HepG2 (cell line): ENCODE measurements around the gene VPS37D. TPM values are rescaled to one million over a fixed set of nuclear protein-coding genes. Genes with fewer than 3 reads are reported as not detected.

Source experiments
- ATAD3A ChIP-seq: sonication (generic); formaldehyde crosslinking; IDR thresholded peaks from 2 replicates; pipeline ENCODE4 v1.4.0; 2020; ENCODE audit warnings: missing genetic modification reagents
- DRAP1 ChIP-seq: IDR thresholded peaks from 2 replicates; pipeline ENCODE4 v1.6.1; 2016; ENCODE audit warnings: missing genetic modification reagents, missing compliant biosample characterization
- EZH2 ChIP-seq: conservative IDR thresholded peaks from 2 replicates; pipeline ENCODE4 v1.6.1; 2012; ENCODE audit warnings: mild to moderate bottlenecking, low read depth, low read length, moderate library complexity
- GATA4 ChIP-seq: sonication (generic); IDR thresholded peaks from 2 replicates; pipeline ENCODE4 v1.6.1; 2016; ENCODE audit warnings: antibody characterized with exemption, low read depth, borderline replicate concordance
- HNRNPH1 ChIP-seq: fragments of 200-400 bp; formaldehyde crosslinking; optimal IDR thresholded peaks from 2 replicates; pipeline ENCODE3; 2017; ENCODE audit warnings: mild to moderate bottlenecking, low read depth, low read length
- JUN ChIP-seq: sonication (generic); formaldehyde crosslinking; IDR thresholded peaks from 2 replicates; pipeline ENCODE4 v1.4.0; 2020; ENCODE audit warnings: mild to moderate bottlenecking, missing genetic modification reagents
- KLF12 ChIP-seq: sonication (generic); formaldehyde crosslinking; IDR thresholded peaks from 2 replicates; pipeline ENCODE4 v1.4.0; 2020; ENCODE audit warnings: missing genetic modification reagents, borderline replicate concordance
- MAFK ChIP-seq, 2 experiments: IDR thresholded peaks in 1 of 2; conservative IDR thresholded peaks in 1 of 2; 2 replicates each; pipeline ENCODE4 v1.6.1; 2011; ENCODE audit warnings: improper control_type of control experiment in 2 of 2, low read length in 2 of 2
- MAX ChIP-seq: IDR thresholded peaks from 2 replicates; pipeline ENCODE4 v1.6.1; 2012; ENCODE audit warnings: inconsistent platforms
- MLX ChIP-seq: IDR thresholded peaks from 2 replicates; pipeline ENCODE4 v1.6.1; 2016
- MTERF4 ChIP-seq: sonication (generic); formaldehyde crosslinking; IDR thresholded peaks from 2 replicates; pipeline ENCODE4 v1.8.0; 2023; ENCODE audit warnings: mild to moderate bottlenecking, missing genetic modification reagents
- RARG ChIP-seq: sonication (generic); formaldehyde crosslinking; IDR thresholded peaks from 2 replicates; pipeline ENCODE4 v1.4.0; 2020; ENCODE audit warnings: low read depth, mild to moderate bottlenecking, missing genetic modification reagents
- STAT5B ChIP-seq: sonication (generic); formaldehyde crosslinking; IDR thresholded peaks from 2 replicates; pipeline ENCODE4 v1.4.0; 2020; ENCODE audit warnings: missing genetic modification reagents
- TARDBP ChIP-seq: sonication (generic); formaldehyde crosslinking; IDR thresholded peaks from 2 replicates; pipeline ENCODE4 v1.8.0; 2022; ENCODE audit warnings: mild to moderate bottlenecking, missing genetic modification reagents
- TIGD3 ChIP-seq: sonication (generic); formaldehyde crosslinking; IDR thresholded peaks from 2 replicates; pipeline ENCODE4 v1.5.1; 2020; ENCODE audit warnings: mild to moderate bottlenecking, missing genetic modification reagents, borderline replicate concordance
- TOPORS ChIP-seq: sonication (generic); formaldehyde crosslinking; IDR thresholded peaks from 2 replicates; pipeline ENCODE4 v1.8.0; 2023; ENCODE audit warnings: mild to moderate bottlenecking, missing genetic modification reagents
- TRIM24 ChIP-seq: sonication (generic); formaldehyde crosslinking; IDR thresholded peaks from 2 replicates; pipeline ENCODE4 v1.8.0; 2022; ENCODE audit warnings: mild to moderate bottlenecking, missing genetic modification reagents
- ZHX1 ChIP-seq: sonication (generic); formaldehyde crosslinking; IDR thresholded peaks from 2 replicates; pipeline ENCODE4 v1.8.1; 2022; ENCODE audit warnings: low read depth, mild to moderate bottlenecking, missing genetic modification reagents
- ZMAT3 ChIP-seq: sonication (generic); formaldehyde crosslinking; conservative IDR thresholded peaks from 2 replicates; pipeline ENCODE4 v1.7.0; 2021; ENCODE audit warnings: missing genetic modification reagents
- ZNF12 ChIP-seq: sonication (generic); formaldehyde crosslinking; IDR thresholded peaks from 2 replicates; pipeline ENCODE4 v1.5.0; 2020; ENCODE audit warnings: missing genetic modification reagents
- ZNF264 ChIP-seq: sonication (generic); formaldehyde crosslinking; IDR thresholded peaks from 2 replicates; pipeline ENCODE4 v1.4.0; 2020; ENCODE audit warnings: missing genetic modification reagents
- ZNF367 ChIP-seq: sonication (generic); formaldehyde crosslinking; IDR thresholded peaks from 2 replicates; pipeline ENCODE4 v1.4.0; 2020; ENCODE audit warnings: missing genetic modification reagents, borderline replicate concordance
- ZNF878 ChIP-seq: sonication (generic); formaldehyde crosslinking; IDR thresholded peaks from 2 replicates; pipeline ENCODE4 v1.8.1; 2023; ENCODE audit warnings: mild to moderate bottlenecking, missing genetic modification reagents, moderate library complexity
- ZSCAN21 ChIP-seq: sonication (generic); formaldehyde crosslinking; IDR thresholded peaks from 2 replicates; pipeline ENCODE4 v1.8.0; 2022; ENCODE audit warnings: mild to moderate bottlenecking, missing genetic modification reagents, moderate library complexity, borderline replicate concordance
- polyA plus RNA-seq, 8 experiments: library from polyadenylated mRNA; depleted of rRNA in 3 of 8; stranded (reverse) in 7 of 8; unstranded in 1 of 8; fragments of >200 nt; fragmentation: Illumina TruSeq in 4 of 8; extraction: Trizol in 4 of 8; gene quantifications; 2 replicates each; pipeline versions ENCODE4 v1.2.1 to v1.2.3, GENCODE V29; 2011 to 2016; ENCODE audit warnings: low read depth in 4 of 8, missing spikeins in 1 of 8, mixed read lengths in 1 of 8; ENCODE audit not compliant: insufficient read depth in 1 of 8
- total RNA-seq, 5 experiments: library from RNA; depleted of rRNA; stranded (reverse); fragments of >200 nt; fragmentation: Illumina TruSeq; extraction: Trizol; gene quantifications; 2 replicates each; pipeline ENCODE4 v1.2.3, GENCODE V29; 2016; ENCODE audit warnings: low read depth in 1 of 5

VPS37D gene
- total and polyA plus RNA-seq, 2 of the 13 experiments (the other 11 are each of a cell fraction or from before 2014, with no cell fraction given) = 3.8 to 6.3 TPM

- TF ChIP-seq HNRNPH1 (no peak), ZNF367 (CRISPR knock-in tag) (no peak), MTERF4 (CRISPR knock-in tag) (0 out of 2 replicates have a peak, but pooled peaks have one; percentile 47), ZNF878 (CRISPR knock-in tag) (peak; percentile 26; the same call in 1 of the 2 replicates), TARDBP (CRISPR knock-in tag) (0 out of 2 replicates have a peak, but pooled peaks have one; percentile 21), ZSCAN21 (CRISPR knock-in tag) (no peak), KLF12 (CRISPR knock-in tag) (no peak; the same call in 1 of the 2 replicates), DRAP1 (CRISPR knock-in tag) (peak; percentile 86), STAT5B (CRISPR knock-in tag) (no peak), EZH2 (no peak), RARG (CRISPR knock-in tag) (no peak), GATA4 (no peak), MAFK (conservative IDR thresholded peaks at IDR 0.05 in 1 of 2, IDR thresholded peaks at IDR 0.05 in 1 of 2; ENCODE audit: low read length in 2 of 2) (no peak), ATAD3A (no peak), TIGD3 (no peak), MLX (CRISPR knock-in tag) (no peak), TRIM24 (CRISPR knock-in tag) (no peak), JUN (CRISPR knock-in tag) (no peak), ZNF12 (CRISPR knock-in tag) (no peak), ZNF264 (CRISPR knock-in tag) (no peak), TOPORS (CRISPR knock-in tag) (peak; percentile 64; the same call in 1 of the 2 replicates), MAX (peak; percentile 85), ZHX1 (CRISPR knock-in tag) (peak; percentile 49; the same call in 1 of the 2 replicates), ZMAT3 (0 out of 2 replicates have a peak, but pooled peaks have one; percentile 46)
These were observed 15.6 kb downstream of the VPS37D start, which contains the start of the genes BUD23 and DNAJC30 (continued) for GRCh38 chr7:73683056-73683787.
